GM19035 (cell line): Measurements from ENCODE around the gene NIN.

Source experiments
- ATAC-seq: cut with Tn5 transposase; IDR thresholded peaks from one replicate; pipeline ENCODE4 v1.9.1; 2021; ENCODE audit not compliant: unreplicated experiment

The NIN gene, protein sequence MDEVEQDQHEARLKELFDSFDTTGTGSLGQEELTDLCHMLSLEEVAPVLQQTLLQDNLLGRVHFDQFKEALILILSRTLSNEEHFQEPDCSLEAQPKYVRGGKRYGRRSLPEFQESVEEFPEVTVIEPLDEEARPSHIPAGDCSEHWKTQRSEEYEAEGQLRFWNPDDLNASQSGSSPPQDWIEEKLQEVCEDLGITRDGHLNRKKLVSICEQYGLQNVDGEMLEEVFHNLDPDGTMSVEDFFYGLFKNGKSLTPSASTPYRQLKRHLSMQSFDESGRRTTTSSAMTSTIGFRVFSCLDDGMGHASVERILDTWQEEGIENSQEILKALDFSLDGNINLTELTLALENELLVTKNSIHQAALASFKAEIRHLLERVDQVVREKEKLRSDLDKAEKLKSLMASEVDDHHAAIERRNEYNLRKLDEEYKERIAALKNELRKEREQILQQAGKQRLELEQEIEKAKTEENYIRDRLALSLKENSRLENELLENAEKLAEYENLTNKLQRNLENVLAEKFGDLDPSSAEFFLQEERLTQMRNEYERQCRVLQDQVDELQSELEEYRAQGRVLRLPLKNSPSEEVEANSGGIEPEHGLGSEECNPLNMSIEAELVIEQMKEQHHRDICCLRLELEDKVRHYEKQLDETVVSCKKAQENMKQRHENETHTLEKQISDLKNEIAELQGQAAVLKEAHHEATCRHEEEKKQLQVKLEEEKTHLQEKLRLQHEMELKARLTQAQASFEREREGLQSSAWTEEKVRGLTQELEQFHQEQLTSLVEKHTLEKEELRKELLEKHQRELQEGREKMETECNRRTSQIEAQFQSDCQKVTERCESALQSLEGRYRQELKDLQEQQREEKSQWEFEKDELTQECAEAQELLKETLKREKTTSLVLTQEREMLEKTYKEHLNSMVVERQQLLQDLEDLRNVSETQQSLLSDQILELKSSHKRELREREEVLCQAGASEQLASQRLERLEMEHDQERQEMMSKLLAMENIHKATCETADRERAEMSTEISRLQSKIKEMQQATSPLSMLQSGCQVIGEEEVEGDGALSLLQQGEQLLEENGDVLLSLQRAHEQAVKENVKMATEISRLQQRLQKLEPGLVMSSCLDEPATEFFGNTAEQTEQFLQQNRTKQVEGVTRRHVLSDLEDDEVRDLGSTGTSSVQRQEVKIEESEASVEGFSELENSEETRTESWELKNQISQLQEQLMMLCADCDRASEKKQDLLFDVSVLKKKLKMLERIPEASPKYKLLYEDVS (N-terminal part only)

DNA sequence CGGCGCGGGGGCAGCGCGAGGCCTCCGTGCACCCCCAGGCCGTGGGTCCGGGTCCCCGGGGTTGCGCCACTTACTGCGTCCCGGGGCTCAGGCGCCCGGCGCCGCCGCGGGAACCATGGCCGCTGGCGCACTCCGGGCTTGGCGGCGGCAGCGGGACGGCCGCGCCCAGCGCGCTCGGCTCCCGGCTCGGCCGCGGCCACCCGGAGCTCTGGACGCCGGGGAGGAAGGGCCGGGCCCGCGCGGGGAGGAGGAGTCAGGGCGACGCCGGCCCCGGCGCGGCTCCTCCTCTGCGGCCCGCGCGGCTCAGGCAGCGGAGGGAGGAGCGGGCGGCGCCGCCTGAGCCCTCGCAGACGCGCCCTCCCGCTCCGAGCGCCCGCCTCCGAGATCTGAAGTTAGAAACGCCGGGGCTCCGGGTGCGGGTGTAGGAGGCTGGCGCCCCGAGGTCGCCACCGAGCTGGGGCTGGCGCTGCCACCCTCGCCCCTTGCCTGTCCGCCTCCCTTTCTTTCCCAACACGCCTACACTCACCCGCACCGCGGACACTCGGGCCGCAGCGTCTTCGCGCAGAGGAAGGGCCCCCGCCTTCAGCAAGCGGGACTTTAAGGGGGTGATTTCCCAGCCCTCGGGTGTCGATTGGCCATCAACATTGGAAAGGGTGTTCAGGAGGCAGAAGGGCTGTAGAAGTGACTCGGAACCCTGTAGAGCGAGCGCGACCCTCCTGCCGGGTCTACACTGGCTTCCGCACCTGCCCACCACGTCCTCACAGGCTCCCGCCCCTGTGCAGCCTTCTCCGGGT lies at the start of gene NIN:
TSS of gene NIN (minus strand) at position 231 of the 794 bp plus-strand sequence. CDS start 9,106 bp downstream, outside the sequence.
- ATAC-seq: peak; percentile 77

DNA sequence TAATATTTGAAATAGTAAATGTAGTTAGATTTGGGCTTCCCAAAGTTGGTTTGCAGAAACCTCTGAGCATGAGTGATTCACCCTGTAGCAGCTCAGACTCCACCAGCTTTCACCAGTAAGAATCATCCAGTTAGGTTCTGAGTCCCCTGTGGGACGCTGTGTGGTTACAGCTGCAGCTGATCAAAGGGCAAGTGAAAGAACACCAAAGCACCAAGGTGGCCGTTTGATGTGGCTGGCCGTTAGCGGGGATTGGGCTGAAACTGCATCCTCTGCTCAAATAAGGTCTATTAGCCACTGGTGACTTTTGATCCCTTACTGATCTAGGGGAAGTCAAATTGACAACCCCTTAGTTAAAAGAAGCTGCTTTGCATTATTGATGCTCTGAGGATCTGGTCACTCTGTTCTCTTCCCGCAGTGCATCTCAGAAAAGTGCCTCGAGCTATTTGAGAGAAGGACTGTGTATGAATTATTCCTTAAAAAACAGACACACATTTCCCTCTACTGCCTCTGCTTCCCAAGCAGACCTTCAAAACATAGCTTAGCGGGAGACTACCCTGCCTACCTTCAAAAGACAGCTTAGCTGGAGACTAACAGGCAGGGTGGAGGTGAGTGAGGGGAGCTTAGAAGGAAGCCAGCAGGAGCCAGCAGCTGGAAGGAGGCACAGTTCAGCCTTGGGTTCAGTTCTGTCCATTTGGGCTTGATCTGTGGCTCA lies 44.6 kb upstream of the NIN start:
- peak; percentile 92 for ATAC-seq

DNA sequence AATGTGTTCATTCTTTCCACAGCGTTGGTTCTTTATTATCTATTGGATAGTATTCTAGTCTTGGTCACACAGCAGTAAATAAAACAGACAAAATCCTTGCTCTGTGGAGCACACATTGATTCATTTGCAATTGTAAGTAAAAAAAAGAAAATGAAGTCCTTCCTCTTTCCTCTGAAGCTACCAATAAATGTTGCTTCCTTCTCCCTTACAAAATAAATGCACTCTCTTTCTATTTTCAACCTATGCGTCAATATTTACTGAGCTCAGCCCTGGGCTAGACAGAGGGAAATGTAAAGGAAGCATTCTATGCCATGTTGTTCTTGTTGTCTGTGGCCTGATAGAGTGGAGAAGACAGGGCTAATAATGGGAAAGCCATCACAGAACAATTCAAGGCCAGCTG lies 43.8 kb upstream of the NIN start:
- no peak for ATAC-seq

DNA sequence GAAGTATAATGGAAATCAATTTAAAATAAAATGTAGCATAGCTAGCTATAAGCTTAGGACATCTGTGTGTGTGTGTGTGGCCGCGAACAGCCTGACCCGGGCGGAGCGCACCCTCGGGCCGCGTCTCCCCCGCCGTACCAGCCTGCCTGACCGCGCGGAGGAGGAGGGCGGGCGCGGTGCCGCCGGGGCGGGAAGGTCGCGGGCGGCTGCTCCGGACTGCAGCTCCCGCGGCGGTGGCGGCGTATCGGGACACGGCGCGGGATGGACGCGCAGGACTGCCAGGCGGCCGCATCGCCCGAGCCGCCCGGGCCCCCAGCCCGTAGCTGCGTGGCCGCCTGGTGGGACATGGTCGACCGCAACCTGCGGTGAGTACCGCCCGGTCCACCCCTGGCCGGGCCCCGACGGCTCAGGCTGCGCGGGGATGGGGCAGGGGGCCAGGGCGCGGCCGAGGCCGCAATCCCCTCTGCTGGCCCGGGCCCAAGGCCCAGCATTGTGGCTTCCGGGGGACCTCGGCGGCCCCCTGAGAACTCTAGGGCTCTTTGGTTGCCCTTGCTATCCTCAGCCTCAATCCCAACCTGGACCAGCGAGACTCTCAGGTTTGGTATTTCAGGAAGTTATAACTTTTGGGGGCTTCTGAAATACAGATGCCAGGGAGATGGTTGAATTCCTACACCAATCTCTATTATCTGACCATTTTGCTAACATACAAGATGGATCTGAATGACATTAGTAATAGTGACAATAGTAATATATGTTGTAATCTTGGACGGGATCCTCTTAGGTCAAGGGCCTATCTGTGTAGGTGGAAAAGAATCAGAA lies 41.2 kb upstream of the NIN start, which contains the start of gene ABHD12B:
TSS of gene ABHD12B (plus strand) at position 140 of the 819 bp plus-strand sequence. CDS start at position 262, 122 bp downstream.
- no peak for ATAC-seq

DNA sequence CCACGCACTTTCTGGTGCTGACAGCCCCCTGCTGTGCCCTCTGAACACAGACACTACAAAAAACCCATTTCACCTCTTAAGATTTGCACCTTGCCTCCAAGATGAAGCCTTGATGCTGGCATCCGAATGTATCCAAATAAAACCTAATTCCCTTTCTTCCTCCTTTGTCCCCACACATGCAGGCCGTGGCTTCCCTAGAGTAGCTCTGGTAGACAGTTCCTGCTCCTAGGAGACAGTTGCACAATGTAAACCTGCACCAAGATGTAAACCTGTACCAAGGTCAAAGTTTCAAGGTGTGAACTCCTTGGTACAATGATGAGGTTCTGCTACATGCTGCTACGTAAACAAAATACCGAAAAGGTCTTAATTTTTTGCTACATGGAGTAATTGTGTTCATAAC lies 40.3 kb upstream of the NIN start:
- no peak for ATAC-seq

DNA sequence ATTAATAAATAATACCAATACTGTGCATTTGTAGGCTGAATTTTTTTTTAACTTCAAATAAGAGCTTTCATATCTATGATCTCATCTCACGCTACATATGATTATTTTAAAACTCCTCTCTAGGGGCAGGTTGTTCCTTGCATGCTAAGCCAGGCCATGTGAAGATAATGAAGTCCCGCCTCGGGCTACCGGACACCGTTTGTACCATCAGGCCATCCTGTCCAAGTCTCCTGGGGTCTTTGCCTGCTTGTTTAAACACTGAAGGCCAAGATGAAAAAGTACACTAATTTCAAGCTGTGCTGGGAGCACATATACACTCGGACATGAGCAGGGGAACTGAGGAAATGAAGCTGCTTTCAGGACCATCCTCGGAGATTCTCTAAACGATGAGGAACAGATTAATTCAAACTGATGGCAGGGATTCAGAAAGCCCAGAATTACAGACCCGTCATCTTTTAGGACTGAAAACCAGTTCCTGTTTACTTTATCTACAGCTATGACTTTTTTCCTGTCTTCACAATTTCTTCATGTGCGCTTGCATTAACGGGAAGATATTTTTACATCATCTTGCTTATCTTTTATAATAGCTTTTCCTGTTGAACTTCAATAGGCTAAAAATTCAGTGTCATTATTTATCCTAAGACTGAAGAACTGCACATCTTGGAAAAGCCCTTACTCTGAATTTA lies 34.6 kb upstream of the NIN start:
- ATAC-seq: no peak

DNA sequence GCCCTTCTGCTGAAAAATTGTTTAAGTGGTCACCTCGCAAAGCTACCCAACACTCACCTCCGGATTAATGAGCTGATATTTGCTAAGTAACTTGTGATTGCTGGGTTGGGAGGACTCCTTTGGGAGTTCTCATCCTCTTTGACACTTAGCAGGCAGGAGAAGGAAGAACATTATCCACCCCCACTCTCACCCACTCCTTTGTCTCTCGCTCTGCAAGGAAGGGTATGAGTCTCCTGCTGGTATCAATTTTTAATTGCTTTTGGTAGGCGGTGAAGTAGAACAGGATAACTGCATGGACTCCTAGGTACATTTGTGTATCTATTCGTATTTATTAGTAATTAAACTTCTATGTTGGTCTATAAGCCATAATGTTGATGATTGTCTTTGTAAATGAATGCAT lies 34.0 kb upstream of the NIN start:
- no peak for ATAC-seq

DNA sequence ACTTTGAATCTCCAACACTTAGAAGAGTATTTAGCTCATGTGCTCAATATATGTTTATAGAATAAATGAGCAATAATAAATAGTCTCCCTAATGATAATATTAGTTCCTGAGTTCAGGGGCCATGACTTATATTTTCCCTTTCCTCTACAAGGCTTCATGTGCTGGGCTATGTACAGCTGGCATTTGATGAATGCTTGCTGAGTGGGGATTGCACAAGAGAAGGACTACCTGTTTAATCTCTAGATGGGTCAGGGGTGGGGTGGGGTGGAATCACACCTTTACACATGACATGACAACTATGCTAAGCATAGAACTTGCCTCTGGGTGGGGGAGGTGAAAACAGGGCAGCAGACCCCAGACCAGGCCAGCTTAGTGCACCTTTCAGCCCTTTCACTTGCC lies 33.3 kb upstream of the NIN start:
- ATAC-seq: no peak

DNA sequence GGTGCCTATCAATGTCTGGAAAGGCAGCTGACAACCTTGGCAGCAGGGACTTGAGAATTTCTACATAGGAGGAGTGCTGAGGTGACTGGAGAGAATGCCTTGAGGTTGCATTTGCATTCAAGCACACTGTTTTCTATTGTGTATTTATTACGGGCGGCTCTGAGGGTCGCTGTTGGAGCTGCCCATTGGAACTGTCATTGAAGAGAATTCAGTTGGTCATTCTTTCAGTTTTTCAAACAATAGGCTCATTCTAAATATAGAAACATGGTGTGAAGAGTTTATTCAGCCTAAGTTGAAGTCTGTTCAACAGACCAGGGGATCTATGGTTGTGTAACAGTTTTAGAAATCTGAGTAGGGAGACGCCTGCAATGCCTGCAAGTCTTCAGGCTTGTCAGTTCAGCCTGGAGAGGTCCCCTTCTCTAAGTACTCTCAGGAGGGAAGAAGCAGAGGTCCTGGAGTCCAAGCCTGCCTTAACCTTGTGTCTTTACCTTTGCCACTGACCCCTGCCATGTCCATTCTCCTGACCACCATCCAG lies 31.1 kb upstream of the NIN start:
- no peak for ATAC-seq

DNA sequence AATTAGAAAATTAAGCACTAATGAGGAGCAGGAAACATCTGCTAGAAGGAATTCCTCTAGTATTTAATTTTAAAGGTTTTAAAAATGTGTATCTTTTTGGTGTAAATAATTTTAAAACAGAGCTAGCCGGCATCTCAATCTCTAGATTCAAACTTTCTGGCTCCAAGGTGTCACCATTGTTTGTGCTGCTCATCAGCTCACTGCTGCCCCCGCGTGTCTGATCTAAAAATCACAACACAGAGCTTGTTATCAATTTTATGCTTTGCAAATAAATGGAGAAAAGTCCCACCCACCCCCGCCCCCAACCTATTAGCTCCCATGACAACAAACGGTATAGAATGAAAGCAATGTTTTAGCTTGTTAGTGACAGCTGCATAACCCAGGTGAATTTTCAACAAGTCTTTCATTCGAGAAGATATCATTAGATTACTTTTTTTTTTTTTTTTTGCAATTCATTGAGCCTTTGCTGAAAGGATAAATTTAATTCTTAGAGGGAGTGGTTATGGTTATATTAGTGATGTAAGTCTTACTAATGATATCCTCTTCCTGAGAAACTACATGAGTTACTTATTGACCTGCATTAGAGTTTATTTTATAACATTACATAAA lies 29.6 kb upstream of the NIN start:
- no peak for ATAC-seq

DNA sequence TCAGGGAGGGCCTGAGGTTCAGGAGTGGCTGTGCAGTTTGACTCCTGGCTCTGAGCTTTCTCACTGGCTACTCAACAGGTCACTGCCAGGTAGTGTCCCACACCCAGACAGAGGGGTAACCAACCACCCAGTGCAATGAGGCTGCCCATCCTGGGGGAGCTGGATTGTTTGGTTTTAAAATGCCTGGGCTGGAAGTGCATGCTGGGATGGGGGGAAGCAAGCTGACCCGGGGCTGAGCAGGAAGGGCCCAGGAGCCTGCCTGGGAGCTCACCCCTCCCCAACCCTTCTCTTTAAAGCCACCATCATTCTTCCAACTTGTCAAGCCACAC lies 28.3 kb upstream of the NIN start:
- no peak for ATAC-seq

DNA sequence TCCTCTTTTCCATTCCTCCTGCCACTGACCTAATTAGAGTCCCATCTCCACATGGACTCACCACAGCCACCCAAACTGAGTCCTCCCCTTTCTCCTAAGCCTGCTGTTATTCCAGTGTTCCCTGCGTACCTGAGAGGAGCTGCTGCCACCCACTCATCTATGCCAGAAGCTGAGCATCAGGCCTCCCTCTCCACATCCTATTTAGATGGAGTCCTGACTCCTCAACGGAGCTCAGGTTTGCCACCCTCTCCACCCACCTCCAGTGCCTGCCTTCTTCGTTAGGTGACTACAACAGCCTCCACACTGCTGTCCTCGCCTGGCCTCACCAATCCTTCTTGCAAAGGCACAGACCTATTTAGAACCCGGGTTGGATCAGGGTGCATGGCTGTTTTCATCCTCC lies 25.7 kb upstream of the NIN start:
- ATAC-seq: no peak

DNA sequence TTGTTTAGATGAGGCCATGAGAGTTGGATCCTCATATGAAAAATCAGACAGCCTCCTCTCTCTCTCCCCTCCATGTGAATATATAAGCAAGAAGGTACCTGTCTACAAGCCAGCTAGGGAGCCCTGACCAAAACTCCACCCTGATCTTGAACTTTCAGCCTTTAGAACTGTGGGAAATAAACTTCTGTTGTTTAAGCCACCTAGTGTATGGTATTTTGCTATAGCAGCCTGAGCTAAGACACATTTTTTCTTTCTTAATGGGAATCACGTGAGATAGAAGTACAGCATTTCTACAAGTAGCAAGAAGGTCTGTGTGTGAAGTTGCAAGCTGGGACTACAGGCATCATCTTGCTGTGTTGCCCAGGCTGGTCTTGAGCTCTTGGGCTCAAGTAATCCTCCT lies 24.6 kb upstream of the NIN start:
- no peak for ATAC-seq

DNA sequence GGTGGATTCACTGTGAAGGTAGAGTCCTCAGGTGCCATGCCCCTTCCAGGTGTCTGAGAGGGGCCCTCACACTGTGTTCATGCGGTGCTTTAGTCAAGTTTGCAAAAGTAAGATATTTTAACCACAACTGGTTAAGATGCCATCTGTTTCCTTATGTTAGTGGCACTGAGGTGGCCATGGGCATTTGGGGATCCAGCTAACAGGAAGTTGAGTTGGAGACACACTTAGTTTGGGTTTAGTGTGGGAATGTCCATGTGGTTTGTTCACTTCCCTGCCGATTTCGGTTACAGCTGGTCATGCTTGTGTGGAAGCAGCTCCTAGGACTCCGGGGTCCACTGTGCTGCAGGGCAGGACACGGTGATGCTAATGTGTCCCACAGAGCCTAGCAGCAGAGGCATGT lies 23.6 kb upstream of the NIN start:
- ATAC-seq: no peak

DNA sequence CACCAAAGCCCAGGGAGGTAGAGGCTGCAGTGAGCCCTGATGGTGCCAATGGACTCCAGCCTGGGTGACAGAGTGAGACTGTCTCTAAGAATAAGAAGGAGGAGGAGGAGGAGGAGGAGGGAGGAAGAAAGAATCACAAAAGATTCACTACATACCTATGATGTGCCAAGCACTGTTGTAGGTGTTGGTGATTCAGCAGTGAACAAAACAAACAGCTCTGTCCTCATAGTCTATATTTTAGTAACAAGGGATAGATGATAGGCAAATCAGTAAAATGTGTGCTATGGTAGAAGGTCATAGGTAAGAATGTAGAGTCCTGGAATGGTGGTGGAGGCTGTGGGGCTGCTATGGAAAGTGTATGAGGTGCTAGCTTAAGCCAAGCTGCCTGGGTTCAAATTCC lies 22.9 kb upstream of the NIN start:
- ATAC-seq: no peak

DNA sequence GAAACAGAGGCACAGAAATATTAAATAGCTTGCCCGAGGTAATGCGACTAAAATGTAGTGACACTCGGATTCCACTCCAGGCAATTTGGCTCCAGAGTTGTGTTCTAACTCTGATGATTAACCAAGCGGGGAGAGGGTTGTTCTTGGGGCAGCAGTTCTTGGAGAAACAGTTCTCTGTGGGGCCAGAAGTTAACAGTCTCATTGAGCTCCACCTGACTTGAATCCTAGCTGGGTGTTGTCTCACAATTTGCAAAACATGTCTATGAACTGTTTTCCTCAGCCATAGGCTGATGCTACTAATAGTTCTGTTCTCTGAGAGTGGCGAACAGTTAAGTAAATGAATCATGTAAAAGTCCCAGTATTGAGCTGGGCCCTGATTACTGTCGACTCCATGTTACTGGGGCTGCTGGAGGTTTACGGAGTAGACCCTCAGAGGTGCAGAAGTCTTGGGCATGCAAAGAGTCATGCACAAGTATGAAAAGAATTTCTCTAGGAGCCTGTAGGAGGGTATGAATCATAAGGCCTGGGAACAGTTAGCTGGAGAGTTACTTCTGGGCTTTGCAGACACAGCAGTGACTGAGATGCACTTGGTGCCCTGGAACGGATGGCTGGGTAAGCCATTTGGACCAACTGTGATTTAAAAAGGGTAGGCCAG lies 15.4 kb upstream of the NIN start:
- ATAC-seq: no peak

DNA sequence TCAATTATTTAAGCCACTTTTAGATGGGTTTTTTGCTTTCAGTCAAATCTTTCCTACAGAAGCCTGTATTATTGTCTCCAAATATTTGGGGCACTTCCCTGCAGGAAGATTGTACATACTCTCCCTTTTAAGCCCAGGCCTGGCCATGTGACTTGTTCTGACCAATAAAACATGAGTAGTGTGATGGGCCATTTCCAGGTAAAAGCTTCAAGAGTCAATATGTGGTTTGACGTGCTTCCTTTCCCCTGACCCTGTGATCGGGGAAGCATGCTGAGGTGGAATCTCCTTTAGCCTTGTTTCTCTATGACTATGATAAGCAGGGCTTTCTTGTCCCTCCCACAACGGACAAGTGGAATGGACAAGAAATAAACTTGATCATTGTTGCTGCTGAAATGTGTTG lies 14.2 kb upstream of the NIN start:
- no peak for ATAC-seq
